Colonic mucosa (tissue), 4 donors: ENCODE measurements around the gene ZFAND3. TPM values are rescaled to one million over a fixed set of nuclear protein-coding genes. Genes with fewer than 3 reads are reported as not detected.
"Not testable (repeated sequence)": the region's sequence is repeated elsewhere in the genome, so short reads cannot be mapped to it uniquely, and the experiment has no call there.

ENCODE experiments used
- DNase-seq: peaks from one replicate; pipeline ENCODE4 v3.0.0-alpha.2; 2020
- H3K27ac ChIP-seq: fragments of 200-600 bp; one replicate; pipeline ENCODE4 v1.8.0; 2021
- H3K27me3 ChIP-seq: fragments of 200-600 bp; one replicate; pipeline ENCODE4 v1.8.0; 2021
- H3K36me3 ChIP-seq: fragments of 200-600 bp; one replicate; pipeline ENCODE4 v1.8.0; 2021
- H3K4me1 ChIP-seq: fragments of 200-600 bp; one replicate; pipeline ENCODE4 v1.8.0; 2021; ENCODE audit warnings: mild to moderate bottlenecking
- H3K4me3 ChIP-seq: fragments of 200-600 bp; one replicate; pipeline ENCODE4 v1.8.0; 2021
- H3K9ac ChIP-seq, 2 donors: one replicate each; pipeline ENCODE4 v1.7.0; 2013; ENCODE audit warnings: control low read depth in 2 of 2, low read depth in 2 of 2, low read length in 2 of 2
- H3K9me3 ChIP-seq: fragments of 200-600 bp; one replicate; pipeline ENCODE4 v1.8.0; 2021
- CTCF ChIP-seq: fragments of 200-600 bp; IDR thresholded peaks from one replicate; pipeline ENCODE4 v1.8.0; 2022; ENCODE audit warnings: antibody characterized with exemption, mild to moderate bottlenecking
- intact Hi-C: fragments of 100-400 bp; cut with DNase I; formaldehyde crosslinking; loops from one replicate; pipeline ENCODE4 v1.14.1; 2022
- total RNA-seq, 2 donors: library from RNA; stranded (reverse); fragmentation: NEBNext Ultra II Directional in 1 of 2; extraction: Animal tissue kit (Norgen Biotek cat#: 25700) in 1 of 2; gene quantifications; one replicate each; pipeline ENCODE4 v1.2.1, GENCODE V29; 2021
- donor health status: healthy.
- donor health status: DM: no; HTN: no; CAD: no.
- donor health status: DM: no; HTN: no; CAD: no.

Gene ZFAND3
- total RNA-seq, 2 donors from 2014 or later = 42.0 to 96.8 TPM

DNA sequence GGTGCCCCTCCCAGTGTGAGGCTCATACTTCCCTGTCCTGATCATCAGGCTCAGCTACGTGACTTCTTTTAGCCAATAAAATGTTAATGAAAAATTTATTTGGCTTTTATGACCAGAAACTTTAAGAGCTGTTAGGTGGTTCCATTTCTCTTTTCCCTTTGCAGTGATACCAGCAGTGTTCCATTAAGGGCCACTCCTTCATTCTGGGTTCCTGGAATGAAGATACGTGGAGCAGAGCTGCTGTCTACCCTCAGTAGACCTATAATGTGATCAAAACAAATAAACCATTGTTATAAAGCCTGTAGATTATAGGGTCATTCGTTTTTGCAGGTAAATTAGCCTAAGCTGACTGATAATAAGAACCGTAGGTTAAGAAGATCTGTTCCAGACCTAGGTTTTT, 228.0 kb downstream of the ZFAND3 start:
- Histone ChIP-seq H3K36me3 (no peaks in the 10 kb centered on the region), H3K9me3 (no peaks in the 10 kb centered on the region), H3K9ac (no peak overlapping the region), H3K27me3 (no peaks in the 10 kb centered on the region), H3K4me3 (no peak overlapping the region), H3K4me1 (no peaks in the 10 kb centered on the region), H3K27ac (no peak overlapping the region)
- no peak for DNase-seq
- no peak for TF ChIP-seq CTCF
- intact Hi-C loops = no loop called here

- DNase-seq, H3K9me3 ChIP-seq, H3K4me1 ChIP-seq, H3K36me3 ChIP-seq, H3K9ac ChIP-seq, H3K4me3 ChIP-seq, H3K27me3 ChIP-seq, intact Hi-C loops, H3K27ac ChIP-seq: not testable (repeated sequence)
Observed at GRCh38 chr6:38049861-38050397, 230.4 kb downstream of the ZFAND3 start.

DNA sequence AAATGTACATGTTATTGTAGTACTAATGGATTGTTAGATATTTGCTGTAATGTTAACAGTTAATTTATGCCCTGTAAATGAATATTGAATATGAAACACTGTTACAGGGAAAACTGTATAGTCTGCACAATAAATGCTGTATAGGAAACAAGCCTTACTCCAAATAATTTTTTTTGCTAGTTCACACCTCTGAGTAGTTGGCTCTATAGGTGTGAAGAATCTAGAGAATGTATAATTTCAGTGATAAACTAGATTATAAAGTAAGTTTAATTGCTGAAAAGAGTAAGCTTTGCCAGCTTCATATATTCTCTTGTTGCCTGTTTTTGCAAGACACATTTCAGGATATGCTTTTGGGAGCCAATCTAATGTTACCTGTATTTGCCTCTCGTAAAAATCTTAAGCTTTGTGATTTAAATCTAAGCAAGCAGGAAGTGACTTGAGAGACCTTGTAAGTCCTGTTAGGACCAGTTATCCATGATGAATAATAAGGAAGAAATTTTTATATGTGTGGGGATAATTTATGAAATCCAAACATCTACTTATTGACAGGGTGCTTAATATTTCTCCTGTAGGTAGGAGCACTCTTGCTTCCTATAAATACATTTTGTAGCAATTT, 232.4 kb downstream of the ZFAND3 start:
- TF ChIP-seq CTCF = no peak
- intact Hi-C loops = no loop called here
- no peak for DNase-seq
- no peaks in the 10 kb centered on the region for H3K27me3 ChIP-seq
- H3K4me3 ChIP-seq = no peak overlapping the region
- no peak overlapping the region for H3K9ac ChIP-seq
- no peaks in the 10 kb centered on the region for H3K9me3 ChIP-seq
- H3K4me1 ChIP-seq = no peaks in the 10 kb centered on the region
- no peak overlapping the region for H3K27ac ChIP-seq
- H3K36me3 ChIP-seq = no peaks in the 10 kb centered on the region

GRCh38 chr6:38054527-38055202, 235.1 kb downstream of the ZFAND3 start:
- Histone ChIP-seq H3K9me3 (no peaks in the 10 kb centered on the region), H3K27ac (no peak overlapping the region), H3K4me3 (no peak overlapping the region), H3K4me1 (no peaks in the 10 kb centered on the region), H3K9ac (no peak overlapping the region), H3K27me3 (no peaks in the 10 kb centered on the region), H3K36me3 (no peaks in the 10 kb centered on the region)
- intact Hi-C loops = no loop called here
- no peak for DNase-seq
- no peak for TF ChIP-seq CTCF

- no peak for DNase-seq
- TF ChIP-seq CTCF = no peak
Observed at GRCh38 chr6:38055203-38055589, 235.7 kb downstream of the ZFAND3 start.

GRCh38 chr6:38056361-38056760, 236.8 kb downstream of the ZFAND3 start:
- Histone ChIP-seq H3K36me3 (no peaks in the 10 kb centered on the region), H3K9ac (no peak overlapping the region), H3K27ac (no peak overlapping the region), H3K27me3 (no peaks in the 10 kb centered on the region), H3K9me3 (no peaks in the 10 kb centered on the region), H3K4me3 (no peak overlapping the region), H3K4me1 (no peaks in the 10 kb centered on the region)
- DNase-seq = no peak
- no peak for TF ChIP-seq CTCF
- intact Hi-C loops = no loop called here

More at GRCh38 chr6:38055203-38055589, 235.7 kb downstream of the ZFAND3 start:
- Histone ChIP-seq H3K9me3 (no peaks in the 10 kb centered on the region), H3K27me3 (no peaks in the 10 kb centered on the region), H3K4me1 (no peaks in the 10 kb centered on the region), H3K36me3 (no peaks in the 10 kb centered on the region), H3K4me3 (no peak overlapping the region), H3K27ac (no peak overlapping the region), H3K9ac (no peak overlapping the region)
- intact Hi-C loops = no loop called here
